HCEC 1CT (cell line): ENCODE results near the gene SH3BP1.
A peak's percentile ranks its signal among the peaks of the same experiment; 100 is the strongest.
"Not testable (repeated sequence)": the region's sequence is repeated elsewhere in the genome, so short reads cannot be mapped to it uniquely, and the experiment has no call there.

Source experiments
- DNase-seq: peaks from one replicate; pipeline ENCODE4 v3.0.0-alpha.2; 2017

SH3BP1 gene, protein sequence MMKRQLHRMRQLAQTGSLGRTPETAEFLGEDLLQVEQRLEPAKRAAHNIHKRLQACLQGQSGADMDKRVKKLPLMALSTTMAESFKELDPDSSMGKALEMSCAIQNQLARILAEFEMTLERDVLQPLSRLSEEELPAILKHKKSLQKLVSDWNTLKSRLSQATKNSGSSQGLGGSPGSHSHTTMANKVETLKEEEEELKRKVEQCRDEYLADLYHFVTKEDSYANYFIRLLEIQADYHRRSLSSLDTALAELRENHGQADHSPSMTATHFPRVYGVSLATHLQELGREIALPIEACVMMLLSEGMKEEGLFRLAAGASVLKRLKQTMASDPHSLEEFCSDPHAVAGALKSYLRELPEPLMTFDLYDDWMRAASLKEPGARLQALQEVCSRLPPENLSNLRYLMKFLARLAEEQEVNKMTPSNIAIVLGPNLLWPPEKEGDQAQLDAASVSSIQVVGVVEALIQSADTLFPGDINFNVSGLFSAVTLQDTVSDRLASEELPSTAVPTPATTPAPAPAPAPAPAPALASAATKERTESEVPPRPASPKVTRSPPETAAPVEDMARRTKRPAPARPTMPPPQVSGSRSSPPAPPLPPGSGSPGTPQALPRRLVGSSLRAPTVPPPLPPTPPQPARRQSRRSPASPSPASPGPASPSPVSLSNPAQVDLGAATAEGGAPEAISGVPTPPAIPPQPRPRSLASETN

DNA sequence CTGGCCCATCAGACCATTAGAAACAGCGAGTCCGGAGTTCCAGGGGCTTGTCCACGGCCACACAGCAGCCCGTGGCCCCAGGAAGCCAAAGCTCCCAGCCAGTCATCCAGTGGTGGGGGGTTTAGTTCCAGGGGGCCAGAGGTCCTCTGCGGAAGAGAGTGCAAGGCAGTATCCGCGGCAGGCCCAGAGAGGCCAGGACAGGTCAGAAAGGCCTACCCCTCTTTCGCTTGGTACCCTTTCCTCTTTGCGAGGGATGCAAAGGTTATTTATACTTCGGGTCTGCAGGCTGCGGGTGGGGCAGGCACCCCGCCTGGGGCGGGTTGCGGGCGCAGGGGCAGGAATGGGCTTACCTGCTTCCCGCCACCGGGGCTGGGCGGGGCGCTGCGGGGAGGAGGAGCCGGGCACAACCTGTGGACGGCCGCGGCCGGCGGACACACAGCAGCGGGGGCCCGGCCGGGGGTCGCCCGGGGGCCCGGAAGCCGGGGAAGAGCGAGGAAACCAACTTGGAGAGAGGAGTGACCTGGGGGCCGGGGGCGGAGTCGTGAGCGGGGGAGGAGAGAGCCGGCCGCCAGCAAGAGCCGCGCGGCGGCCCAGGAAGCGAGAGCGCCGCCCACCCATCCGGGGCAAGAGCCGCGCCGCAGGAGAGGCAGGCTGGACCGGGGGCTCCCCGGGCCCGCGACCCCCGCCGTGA lies at the start of gene SH3BP1:
SH3BP1 (plus strand) TSS at position 600 of the 691 bp plus-strand sequence. CDS start 119 bp downstream, outside the sequence.
- DNase-seq: no peak

DNA sequence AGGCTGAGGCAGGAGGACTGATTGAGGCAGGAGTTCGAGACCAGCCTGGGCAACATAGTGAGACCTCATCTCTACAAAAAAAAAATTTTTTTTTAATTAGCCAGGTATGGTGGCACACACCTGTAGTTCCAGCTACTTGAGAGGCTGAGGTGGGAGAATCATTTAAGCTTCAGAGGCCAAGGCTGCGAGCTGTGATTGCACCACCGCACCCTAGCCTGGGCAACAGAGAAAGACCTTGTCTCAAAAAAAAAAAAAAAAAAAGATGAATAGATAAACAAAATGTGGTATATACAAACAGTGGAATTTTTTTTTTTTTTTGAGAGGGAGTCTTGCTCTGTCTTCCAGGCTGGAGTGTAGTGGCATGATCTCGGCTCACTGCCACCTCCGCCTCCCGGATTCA lies 48.4 kb upstream of the SH3BP1 start:
- not testable (repeated sequence) for DNase-seq

DNA sequence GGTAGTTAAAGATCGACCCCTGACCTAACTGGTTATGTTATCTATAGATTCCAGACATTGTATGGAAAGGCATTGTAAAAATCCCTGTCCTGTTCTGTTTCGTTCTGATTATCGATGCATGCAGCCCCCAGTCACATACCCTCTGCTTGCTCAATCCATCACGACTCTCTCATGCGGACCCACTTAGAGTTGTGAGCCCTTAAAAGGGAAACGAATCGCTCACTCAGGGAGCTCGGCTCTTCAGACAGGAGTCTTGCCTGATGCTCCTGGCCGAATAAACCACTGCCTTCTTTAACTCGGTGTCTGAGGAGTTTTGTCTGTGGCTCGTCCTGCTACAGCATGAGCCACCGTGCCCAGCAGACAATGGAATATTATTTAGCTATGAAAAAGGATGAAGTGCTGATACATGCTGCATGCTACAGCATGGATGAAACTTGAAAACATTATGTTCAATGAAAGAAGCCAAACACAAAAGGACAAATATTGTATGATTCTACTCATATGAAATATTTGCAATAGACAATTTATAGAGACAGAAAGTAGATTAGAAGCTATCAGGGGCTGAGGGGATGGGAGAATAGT lies 47.6 kb upstream of the SH3BP1 start:
- no peak for DNase-seq

DNA sequence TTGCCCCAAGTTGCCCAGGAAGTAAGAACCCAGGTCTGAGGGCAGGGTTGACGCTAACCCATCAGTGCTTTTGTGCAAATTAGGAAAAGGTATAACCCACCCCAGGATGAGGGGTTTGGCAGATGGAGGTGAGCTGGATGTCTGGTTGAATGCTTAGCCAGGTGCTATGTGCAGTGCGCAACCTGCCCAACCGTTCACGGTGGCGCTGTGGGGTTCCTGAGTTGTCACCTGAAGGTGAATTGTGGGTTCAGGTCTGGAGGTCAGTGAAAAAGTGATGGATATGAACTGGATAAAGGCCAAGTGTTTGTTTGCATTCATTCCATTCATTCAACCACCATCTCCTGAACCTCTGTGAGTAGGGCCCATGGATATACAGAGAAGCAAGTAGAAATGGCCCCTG lies 45.2 kb upstream of the SH3BP1 start:
- DNase-seq: no peak

DNA sequence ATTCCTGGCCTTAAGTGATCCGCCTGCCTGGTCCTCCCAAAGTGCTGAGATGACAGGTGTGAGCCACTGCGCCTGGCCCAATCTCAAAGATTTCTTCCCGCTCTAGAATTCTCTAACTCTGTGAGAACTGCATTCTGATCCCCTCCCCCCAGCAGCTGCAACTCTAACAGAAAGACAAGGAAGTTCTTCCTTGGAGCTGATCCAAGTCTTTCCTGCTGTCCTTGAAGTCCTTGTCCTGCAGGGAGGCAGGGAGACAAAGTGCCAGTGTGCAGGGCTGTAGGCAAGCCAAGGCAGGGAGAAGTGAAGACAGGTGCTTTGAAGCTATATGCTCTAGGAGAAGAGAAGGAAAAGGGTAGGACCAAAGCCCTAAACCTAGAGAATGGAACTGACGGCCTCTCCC lies 40.3 kb upstream of the SH3BP1 start:
- DNase-seq: no peak

DNA sequence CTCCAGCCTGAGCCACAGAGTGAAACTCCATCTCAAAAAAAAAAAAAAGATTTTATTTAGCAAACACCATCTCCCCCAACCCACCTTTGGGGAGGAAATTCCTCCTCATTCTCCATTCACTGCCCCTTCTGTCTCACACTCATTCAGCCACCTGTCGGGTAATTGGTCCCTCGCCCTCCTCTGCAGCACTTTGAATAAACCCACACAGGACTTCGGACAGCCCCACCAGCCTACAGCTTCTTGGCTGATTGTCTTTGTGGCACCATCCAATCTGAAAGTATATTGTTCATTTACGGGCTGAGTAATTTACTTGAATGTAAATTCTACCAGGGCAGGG lies 38.3 kb upstream of the SH3BP1 start:
- DNase-seq: no peak

DNA sequence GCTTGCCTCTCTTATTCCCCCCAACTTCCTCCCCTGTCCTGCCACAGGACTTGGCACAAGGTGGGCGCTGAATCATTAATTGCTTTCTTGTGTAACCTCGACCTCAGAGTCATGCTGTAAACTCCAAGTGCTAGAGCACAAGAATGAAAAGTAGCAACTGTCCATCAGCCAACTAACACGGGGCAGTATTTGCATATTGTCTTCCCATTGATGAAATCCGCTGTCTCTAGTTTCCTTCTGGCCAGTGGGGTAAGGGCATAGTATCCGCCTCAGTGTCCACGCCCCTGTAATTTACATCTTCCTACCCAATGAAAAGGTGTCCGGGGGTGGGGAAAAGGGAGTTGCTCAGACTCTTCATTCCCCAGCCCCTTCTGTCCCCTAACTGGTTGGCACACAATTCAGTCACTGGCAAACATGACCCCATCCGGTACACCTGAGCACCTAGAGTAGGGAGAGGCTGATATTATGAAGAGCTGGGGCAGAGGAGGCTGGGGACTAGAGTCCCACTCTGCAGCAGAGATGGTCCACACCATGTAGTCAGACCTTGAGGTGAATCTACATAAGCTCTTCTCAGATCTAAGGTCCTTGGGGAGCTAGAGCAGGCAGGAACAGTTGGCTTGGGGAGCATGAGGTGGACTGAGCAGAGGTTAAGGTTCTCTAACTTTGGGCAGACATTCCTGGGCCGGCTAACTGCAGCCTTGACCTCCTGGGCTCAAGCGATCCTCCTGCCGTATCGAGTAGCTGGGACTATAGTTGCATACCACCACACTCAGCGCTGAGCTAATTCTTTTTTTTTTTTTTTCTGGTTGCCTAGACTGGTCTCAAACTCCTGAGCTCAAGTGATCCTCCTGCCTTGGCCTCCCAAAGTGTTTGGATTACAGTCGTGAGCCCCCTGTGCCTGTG lies 37.7 kb upstream of the SH3BP1 start:
- DNase-seq: peak; percentile 81

DNA sequence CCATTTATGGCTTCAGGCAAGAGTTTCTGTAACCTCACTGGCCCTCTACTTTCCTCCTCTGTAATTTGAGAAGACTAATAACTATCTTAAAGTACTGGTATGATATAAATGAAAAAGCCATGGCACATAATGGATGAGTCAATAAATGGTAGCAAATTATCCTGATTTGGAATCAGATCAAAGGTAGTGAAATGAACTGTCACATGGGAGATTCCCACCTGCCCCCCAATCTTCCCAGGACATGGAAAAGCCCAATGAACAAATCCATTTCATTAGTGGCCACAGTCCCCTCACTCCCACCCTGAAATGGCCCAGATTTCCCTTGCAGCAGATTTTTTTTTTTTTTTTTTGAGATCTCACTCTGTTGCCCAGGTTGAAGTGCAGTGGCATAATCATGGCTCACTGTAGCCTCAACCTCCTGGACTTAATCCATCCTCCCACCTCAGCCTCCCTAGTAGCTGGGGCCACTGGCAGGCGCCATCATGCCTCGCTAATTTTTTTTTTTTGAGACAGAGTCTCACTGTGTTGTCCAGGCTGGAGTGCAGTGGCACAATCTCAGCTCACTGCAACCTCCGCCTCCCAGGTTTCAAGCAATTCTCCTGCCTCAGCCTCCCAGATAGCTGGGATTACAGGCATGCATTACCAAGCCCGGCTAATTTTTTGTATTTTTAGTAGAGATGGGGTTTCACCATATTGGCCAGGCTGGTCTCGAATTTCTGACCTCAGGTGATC lies 36.8 kb upstream of the SH3BP1 start:
- DNase-seq: not testable (repeated sequence)

DNA sequence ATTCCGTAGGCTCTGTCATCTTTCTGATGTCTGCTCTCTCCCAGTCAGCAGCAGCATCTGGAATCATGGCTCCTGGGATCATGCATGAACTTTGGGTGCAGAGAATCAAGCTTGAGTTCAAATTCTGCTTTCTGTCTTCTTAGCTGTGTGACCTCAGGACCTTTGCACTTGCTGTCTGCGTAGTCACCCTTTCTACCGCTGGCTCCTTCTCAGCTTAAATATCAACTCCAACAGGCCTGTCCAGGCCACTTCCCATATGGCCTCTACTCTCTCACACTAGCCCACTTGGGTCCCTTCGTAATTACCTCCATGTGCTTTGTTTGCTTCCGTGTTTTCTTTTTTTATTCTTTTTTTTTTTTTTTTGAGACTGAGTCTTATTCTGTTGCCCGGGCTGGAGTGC lies 35.4 kb upstream of the SH3BP1 start:
- DNase-seq: no peak

DNA sequence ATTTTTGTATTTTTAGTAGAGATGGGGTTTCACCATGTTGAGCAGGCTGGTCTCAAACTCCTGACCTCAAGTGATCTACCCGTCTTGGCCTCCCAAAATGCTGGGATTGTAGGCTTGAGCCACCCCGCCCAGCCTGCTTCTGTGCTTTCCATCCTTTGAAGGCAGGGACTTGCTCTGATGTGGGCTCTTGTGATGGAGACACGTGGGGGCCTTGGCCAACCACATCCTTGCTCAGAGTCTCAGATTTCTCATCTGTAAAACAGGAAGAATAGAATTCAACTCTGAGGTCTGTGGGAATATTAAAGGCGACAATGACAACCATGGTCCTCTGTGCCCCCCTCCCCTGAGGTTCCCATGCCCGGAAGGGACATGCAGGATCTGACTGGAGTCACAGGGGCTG lies 34.6 kb upstream of the SH3BP1 start:
- DNase-seq: no peak

DNA sequence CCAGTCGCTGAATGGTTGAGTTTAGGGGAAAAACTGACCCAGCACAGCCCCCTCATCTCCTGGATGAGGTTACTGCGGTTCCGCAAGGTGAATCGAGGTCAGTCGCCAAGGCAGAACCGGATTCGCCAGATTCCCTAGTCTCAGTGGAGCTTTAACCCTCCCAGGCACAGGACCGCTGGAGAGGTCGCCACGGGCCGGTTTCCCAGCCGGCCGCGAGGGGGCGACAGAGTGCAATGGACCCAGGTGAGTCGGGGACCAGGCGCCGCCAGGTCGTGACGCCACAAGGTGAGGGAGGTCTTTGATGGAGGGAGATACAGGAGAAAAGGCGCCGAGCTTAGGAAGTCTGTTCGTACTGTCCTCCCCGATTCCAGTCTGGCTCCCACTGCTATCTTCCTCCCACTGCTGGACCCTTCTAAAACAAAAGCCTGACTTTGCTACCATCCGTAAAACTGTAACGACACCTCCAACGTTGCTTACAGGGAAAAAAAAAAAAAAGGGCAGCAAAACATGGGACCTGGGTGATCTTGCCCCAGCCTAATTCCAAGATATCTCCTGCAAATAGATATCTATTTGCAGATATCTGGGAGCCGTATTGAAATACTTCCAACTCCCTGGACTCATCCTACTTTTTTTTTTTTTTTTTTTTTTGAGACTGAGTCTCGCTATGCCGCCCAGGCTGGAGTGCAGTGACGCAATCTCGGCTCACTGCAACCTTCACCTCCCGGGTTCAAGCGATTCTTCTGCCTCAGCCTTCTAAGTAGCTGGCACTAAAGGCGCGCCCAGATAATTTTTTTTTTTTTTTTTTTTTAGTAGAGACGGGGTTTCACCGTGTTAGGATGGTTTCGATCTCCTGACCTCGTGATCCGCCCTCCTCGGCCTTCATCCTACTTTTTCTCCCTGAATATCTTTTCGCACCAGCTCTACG lies 32.2 kb upstream of the SH3BP1 start:
- peak; percentile 48 for DNase-seq

DNA sequence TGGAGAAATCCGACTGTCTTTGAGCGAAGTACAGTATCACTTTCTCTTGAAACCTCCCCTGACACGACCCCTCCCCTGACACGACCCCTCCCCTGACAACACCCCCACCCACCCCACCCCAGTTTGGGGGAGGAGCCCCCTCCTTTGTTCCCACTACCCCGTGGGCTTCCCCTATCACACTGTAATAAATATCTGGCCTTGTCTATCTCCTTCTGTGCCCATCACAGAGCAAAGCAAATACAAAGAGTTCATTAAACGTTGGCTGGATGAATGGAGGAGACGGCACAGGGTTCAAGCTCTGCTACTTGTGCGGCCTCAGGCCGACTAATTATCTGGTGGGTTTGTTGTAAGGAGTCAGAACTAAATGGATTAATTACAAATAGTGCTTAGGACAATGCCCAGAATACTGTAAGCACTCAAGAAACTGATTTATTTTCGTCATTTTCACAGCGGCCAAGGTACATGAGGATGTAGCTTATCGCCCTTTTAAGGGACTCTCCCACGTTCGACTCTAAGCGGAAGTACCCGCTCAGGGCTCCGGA lies 31.5 kb upstream of the SH3BP1 start:
- no peak for DNase-seq

DNA sequence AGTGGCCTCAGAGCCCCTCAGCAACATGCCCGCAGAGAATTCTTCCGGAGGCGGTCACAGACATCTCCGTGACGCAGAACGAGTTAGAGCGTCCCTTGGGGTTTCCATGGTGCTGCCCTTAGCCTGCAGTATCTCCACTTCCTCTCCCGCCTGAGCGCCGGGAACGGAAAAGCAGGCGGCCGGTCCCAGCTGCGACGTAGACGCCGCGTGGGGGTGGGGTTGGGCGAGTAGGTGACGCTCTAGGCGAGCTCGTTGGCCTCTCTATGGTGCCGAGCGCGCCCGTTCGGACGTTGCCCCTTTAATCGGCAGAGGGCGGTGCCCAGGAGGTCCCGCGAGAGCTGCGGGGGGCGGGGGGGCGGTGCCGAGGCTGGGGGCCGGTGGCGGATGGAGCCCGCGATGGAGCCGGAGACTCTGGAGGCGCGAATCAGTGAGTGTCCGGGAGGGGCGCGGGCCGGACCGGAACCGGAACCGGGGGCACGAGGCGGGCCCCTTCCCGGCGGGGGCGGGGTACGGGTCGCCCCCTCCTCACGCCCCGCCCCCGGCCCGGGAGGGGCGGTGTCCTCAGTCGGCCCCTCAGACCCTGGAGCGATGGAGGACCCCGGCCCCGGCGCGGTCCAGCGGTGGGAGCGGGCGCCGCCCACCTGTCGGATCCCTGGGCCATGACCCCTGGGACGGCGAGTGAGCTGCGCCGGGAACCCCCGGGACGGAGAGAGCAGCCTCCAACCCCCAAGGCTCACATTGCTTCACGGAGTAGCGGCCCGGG lies 30.8 kb upstream of the SH3BP1 start, which contains the start of gene GGA1:
GGA1 (plus strand) TSS at position 358 of the 763 bp plus-strand sequence; CDS start at position 385, 27 bp downstream.
- DNase-seq: peak; percentile 96

DNA sequence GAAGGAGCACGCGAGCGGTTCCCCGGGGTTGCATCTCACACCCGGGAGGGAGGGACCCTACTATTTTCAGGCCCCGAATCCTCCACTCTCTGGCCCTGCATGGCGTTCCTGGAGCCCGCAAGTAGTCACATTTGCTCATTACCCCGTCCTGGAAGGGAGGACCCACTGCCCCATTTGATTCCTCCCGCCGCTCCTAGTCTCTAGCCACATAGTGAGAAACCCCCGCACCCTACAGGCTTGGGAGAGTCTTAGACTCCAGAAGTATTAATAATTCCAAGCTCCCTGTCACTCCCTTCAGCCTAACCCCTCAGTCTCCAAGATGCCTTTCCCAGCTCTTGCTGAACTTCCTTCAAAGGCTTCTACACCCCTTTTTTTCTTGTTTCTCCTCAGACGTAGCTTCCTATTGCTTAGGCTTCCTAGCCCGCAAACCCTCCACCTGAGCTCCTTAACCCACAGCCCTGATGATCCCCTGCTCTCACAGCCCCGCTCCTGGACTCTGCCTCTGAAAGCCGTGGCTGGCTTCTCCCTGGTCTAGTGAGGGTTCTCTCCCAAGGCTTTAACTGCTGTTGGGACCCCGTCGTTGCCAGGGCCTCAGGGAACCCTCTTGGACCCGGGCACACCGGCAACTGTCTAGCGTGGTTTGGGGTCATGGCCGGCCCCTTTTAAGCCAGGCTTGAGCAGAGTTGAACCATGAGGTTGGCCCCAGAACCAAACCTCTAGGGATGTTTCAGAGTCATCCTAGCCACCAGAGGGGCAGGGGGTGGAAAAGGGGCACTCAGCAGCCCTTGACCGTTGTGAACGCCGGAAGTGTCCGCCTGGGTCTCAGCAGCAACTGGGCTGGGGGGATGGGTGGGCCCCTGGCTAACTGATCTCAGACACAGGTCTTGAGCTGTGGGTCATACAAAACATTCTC lies 30.0 kb upstream of the SH3BP1 start:
- peak; percentile 8 for DNase-seq

DNA sequence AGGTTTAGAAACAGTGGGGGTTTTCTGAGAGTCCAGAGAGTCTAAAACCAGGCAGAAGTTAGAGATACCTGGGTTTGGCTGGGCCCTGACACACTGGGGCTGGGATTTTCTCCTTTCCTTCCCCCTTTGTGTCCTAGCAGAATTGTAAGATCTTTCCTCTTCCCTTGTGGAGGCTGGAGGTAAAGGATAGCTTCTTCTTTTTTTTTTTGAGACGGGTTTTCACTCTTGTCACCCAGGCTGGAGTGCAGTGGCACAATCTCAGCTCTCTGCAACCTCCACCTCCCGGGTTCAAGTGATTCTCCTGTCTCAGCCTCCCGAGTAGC lies 29.4 kb upstream of the SH3BP1 start:
- DNase-seq: not testable (repeated sequence)

DNA sequence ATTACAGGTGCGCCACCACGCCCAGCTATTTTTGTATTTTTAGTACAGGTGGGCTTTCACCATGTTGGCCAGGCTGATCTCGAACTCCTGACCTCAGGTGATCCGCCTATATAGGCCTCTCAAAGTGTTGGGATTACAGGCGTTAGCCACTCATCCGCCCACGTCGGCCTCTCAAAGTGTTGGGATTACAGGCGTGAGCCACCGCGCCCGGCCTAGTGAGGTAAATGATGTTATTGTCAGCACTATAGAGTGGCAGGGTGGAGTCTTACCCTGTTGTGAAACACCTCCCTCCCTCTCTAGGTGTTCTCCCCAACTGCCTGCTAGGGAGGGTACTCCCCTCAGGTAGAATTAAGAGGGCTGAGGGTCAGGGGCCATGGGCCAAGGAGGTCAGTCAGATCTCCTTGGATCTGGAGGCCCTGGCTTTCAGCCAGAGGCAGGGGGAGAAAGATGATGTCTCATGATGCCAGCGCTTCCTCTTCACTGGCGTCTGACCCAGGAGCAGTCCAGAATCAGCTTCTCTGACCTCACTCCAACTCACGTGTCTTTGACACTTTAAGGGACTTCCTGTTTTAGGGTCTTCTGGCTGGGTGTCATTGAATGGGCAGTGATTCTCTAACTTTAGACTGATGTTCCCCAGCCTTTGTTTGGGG lies 28.9 kb upstream of the SH3BP1 start:
- DNase-seq: no peak

DNA sequence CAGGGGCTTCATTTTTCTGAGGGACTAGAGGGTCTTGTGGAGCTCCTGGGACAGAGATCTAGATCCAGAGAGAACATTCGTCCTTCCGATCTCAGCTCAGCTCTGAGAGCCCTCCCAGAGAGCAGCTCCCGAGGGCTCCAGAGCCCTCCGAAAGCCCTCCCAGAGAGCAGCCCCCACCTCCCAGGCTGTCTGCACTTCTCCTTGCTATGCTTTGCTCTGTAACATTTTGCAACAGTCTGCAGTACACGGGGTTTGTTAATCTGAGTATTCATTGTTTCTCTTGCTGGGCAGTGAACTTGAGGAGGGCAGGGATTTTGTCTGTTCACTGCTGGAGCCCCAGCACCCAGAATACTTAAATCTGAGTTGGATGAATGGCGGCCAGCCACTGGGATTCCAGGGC lies 28.3 kb upstream of the SH3BP1 start:
- no peak for DNase-seq
